ENCODE measurements around the gene ZNF524. TPM values are rescaled to one million over a fixed set of nuclear protein-coding genes. Genes with fewer than 3 reads are reported as not detected.
"Not testable (repeated sequence)": the region's sequence is repeated elsewhere in the genome, so short reads cannot be mapped to it uniquely, and the experiment has no call there.

Gene ZNF524
- total RNA-seq, 1 experiment from 2014 or later, result 5.5 TPM

DNA sequence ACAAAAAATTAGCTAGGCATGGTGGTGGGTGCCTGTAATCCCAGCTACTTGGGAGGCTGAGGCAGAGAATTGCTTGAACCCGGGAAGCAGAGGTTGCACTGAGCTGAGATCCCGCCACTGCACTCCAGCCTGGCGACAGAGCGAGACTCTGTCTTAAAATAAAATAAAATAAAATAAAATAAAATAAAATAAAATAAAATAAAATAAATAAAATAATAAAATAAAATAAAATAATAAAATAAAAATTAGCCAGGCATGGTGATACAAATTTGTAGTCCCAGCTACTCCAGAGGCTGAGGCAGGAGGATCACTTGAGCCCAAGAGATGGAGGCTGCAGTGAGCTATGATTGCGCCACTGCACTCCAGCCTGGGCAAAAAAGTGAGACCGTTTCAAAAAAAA lies 26.2 kb upstream of the ZNF524 start:
- DNase-seq (ENCODE audit: low spot score); H3K4me1 Mint-ChIP-seq; H3K27me3 Mint-ChIP-seq (ENCODE audit: low read depth); H3K4me3 Mint-ChIP-seq; ATAC-seq; H3K9me3 Mint-ChIP-seq; H3K27ac Mint-ChIP-seq: not testable (repeated sequence)
- ChIA-PET POLR2A (interaction anchor here (0.7 to 0.8 kb wide), 2 partner anchors 19 to 42 kb away, joined by 4 to 8 read pairs; no protein-coding TSS in a partner anchor), CTCF (interaction anchor here (0.6 to 1.2 kb wide), 5 partner anchors 16 to 136 kb away, joined by 3 read pairs; partner anchors contain the start of genes FIZ1 and ZNF784)
- H3K36me3 Mint-ChIP-seq, result peaks cover 13% of the 10 kb centered on the region
- TF ChIP-seq HMGA2 (CRISPR knock-in tag; IDR thresholded peaks at IDR 0.05), result peak; percentile 98

DNA sequence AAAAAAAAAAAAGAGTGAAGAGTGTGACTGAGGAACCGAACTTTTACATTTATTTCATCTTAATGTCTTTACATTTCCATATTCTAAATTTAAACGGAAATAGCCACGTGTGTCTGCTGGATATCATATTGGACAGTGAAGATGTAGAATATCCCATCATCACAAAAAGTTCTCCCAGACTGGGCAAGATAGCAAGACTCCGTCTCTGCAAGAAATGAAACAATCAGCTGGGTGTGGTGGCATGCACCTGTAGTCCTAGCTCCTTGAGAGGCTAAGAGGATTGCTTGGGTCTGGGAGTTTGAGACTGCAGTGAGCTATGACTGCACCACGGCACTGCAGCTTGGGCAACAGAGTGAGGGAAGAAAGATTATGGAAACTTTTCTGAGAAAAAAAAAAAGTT lies 23.3 kb upstream of the ZNF524 start:
- DNase-seq (ENCODE audit: low spot score) (no peak), ATAC-seq (no peak)
- H3K4me1 Mint-ChIP-seq, result peaks cover 5% of the 10 kb centered on the region
- peaks cover 13% of the 10 kb centered on the region for H3K36me3 Mint-ChIP-seq
- ChIA-PET CTCF (no interaction called here), POLR2A (no interaction called here)
- H3K9me3 Mint-ChIP-seq, result no peaks in the 10 kb centered on the region
- no peak overlapping the region for H3K27ac Mint-ChIP-seq
- no peak overlapping the region for H3K4me3 Mint-ChIP-seq
- TF ChIP-seq ZNF121 (CRISPR knock-in tag; IDR thresholded peaks at IDR 0.05), result peak; percentile 78
- TF ChIP-seq ZNF317 (CRISPR knock-in tag; IDR thresholded peaks at IDR 0.05; ENCODE audit: borderline replicate concordance, low read depth), result no peak
- no peaks in the 10 kb centered on the region; the same call in 1 of the 2 replicates for H3K27me3 Mint-ChIP-seq (ENCODE audit: low read depth)

DNA sequence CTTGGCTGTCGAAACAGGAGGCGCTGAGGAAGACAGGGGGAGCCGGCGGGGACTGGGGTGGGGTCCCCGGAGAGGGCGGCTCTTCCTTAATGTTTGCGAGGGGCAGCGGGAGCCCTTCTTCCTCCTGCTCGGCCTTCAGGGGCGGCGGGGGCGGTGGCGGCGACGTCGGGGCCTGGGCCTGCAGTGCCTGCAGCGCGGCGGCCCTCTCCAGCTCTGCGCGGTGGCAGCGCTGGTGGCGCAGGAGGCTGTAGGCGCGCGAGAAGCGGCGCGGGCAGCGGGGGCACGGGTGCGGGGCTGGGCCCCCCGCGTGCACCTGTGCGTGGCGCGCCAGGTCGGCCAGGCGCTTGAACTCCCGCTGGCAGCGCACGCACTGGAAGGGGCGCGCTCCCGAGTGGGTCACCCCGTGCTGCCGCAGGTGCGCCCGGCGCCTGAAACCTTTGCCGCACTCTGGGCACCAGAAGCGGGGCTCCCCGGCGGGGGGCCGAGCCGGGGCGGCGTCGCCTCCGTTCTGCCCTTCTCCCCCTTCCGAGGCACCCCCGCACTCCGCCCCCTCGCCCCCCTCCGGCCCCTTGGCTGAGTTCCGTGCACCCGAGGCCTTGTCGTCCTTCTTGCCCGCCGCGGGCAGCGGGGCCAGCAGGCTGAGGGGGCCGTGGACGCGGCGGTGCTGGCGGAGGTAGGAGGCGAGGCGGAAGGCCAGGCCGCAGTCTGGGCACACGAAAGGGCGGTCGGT lies 21.9 kb upstream of the ZNF524 start:
- POLR2A ChIA-PET, result no interaction called here
- H3K27ac Mint-ChIP-seq, result no peak overlapping the region

DNA sequence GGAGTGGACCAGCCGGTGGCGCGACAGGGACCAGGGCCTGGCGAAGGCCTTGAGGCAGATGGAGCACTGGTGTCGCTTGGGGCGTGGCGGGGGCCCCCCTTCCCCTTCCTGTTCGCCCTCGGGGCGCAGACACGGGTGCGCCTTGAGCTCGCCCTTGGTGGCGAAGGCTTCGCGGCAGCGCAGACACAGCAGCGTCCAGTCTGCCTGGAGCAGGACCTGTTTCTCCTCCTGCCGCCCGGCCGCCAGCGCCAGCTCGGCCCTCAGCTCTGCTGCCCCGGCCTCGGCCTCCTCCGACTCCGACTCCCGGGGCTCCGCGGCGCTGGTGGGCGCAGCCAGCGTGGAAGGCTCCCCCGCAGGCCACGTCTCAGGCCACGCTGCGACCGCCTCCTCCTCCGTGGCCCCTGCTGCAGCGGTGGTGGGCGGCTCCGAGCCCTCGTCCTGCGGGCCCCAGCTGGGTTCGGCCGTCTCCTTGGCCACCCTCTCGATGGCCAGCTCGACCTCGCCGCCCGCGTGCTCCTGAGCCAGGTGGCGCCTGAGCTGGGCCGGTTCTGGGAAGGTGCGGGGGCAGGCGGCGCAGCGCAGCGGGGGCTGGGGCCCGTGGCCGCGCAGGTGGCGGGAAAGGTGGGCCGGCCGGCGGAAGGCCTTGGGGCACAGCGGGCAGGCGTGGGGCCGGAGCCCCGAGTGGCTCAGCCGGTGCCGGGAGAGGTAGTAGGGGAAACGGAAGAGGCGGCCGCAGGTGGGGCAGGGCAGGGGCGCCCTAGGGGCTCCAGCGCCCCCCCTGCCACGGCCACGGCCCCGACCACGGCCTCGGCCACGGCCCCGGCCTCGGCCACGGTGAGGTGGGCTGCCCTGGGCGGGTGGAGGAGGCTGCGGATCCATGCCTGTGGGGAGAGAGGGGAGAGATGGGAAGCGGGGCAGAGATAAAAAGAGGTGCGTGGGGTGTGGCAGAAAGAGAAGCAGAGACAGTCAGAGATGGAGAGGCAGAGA lies 21.0 kb upstream of the ZNF524 start:
- ATAC-seq (no peak), DNase-seq (ENCODE audit: low spot score) (no peak)
- peak overlapping the region; percentile 86 for H3K4me3 Mint-ChIP-seq
- peaks cover 13% of the 10 kb centered on the region for H3K36me3 Mint-ChIP-seq
- H3K27ac Mint-ChIP-seq, result peak overlapping the region; percentile 71
- peaks cover 4% of the 10 kb centered on the region; the same call in 1 of the 2 replicates for H3K27me3 Mint-ChIP-seq (ENCODE audit: low read depth)
- no peaks in the 10 kb centered on the region for H3K9me3 Mint-ChIP-seq
- peaks cover 5% of the 10 kb centered on the region for H3K4me1 Mint-ChIP-seq
- ChIA-PET CTCF (no interaction called here), POLR2A (no interaction called here)
- TF ChIP-seq, protein P1, sequence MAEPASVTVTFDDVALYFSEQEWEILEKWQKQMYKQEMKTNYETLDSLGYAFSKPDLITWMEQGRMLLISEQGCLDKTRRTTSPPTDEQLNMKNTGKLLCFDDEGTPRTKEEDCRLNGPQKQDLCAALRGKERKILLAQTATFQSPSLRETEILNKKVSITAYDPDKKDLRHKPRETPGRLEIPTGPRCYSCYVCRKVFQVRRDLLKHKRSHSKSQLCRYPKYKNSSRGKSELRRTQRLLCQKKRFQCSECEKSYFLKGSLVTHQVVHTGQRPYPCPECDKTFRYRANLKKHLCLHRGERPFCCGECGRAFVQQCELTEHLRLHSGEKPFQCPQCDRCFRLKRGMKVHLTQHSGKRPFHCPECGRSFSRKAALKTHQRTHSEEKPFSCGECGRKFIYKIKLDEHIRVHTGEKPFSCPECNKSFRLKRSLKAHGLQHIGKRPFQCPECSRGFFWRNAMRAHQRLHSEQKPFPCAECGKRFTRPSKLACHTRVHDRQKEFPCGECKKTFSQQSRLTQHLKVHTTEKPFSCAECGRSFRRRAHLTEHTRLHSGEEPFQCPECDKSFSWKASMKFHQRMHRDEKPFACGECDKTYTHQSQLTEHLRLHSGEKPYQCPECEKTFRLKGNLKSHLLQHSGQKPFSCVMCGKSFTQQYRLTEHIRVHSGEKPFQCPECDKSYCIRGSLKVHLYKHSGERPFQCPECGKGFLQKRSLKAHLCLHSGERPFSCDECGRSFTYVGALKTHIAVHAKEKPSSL (CRISPR knock-in tag; conservative IDR thresholded peaks at IDR 0.05), result no peak
- TF ChIP-seq, protein P2, sequence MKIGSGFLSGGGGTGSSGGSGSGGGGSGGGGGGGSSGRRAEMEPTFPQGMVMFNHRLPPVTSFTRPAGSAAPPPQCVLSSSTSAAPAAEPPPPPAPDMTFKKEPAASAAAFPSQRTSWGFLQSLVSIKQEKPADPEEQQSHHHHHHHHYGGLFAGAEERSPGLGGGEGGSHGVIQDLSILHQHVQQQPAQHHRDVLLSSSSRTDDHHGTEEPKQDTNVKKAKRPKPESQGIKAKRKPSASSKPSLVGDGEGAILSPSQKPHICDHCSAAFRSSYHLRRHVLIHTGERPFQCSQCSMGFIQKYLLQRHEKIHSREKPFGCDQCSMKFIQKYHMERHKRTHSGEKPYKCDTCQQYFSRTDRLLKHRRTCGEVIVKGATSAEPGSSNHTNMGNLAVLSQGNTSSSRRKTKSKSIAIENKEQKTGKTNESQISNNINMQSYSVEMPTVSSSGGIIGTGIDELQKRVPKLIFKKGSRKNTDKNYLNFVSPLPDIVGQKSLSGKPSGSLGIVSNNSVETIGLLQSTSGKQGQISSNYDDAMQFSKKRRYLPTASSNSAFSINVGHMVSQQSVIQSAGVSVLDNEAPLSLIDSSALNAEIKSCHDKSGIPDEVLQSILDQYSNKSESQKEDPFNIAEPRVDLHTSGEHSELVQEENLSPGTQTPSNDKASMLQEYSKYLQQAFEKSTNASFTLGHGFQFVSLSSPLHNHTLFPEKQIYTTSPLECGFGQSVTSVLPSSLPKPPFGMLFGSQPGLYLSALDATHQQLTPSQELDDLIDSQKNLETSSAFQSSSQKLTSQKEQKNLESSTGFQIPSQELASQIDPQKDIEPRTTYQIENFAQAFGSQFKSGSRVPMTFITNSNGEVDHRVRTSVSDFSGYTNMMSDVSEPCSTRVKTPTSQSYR (CRISPR knock-in tag; IDR thresholded peaks at IDR 0.05), result no peak
- TF ChIP-seq, protein P3, sequence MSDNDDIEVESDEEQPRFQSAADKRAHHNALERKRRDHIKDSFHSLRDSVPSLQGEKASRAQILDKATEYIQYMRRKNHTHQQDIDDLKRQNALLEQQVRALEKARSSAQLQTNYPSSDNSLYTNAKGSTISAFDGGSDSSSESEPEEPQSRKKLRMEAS (CRISPR knock-in tag; IDR thresholded peaks at IDR 0.05), result no peak
- TF ChIP-seq, protein P4, sequence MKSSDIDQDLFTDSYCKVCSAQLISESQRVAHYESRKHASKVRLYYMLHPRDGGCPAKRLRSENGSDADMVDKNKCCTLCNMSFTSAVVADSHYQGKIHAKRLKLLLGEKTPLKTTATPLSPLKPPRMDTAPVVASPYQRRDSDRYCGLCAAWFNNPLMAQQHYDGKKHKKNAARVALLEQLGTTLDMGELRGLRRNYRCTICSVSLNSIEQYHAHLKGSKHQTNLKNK (CRISPR knock-in tag; IDR thresholded peaks at IDR 0.05), result no peak
- TF ChIP-seq, protein P5, sequence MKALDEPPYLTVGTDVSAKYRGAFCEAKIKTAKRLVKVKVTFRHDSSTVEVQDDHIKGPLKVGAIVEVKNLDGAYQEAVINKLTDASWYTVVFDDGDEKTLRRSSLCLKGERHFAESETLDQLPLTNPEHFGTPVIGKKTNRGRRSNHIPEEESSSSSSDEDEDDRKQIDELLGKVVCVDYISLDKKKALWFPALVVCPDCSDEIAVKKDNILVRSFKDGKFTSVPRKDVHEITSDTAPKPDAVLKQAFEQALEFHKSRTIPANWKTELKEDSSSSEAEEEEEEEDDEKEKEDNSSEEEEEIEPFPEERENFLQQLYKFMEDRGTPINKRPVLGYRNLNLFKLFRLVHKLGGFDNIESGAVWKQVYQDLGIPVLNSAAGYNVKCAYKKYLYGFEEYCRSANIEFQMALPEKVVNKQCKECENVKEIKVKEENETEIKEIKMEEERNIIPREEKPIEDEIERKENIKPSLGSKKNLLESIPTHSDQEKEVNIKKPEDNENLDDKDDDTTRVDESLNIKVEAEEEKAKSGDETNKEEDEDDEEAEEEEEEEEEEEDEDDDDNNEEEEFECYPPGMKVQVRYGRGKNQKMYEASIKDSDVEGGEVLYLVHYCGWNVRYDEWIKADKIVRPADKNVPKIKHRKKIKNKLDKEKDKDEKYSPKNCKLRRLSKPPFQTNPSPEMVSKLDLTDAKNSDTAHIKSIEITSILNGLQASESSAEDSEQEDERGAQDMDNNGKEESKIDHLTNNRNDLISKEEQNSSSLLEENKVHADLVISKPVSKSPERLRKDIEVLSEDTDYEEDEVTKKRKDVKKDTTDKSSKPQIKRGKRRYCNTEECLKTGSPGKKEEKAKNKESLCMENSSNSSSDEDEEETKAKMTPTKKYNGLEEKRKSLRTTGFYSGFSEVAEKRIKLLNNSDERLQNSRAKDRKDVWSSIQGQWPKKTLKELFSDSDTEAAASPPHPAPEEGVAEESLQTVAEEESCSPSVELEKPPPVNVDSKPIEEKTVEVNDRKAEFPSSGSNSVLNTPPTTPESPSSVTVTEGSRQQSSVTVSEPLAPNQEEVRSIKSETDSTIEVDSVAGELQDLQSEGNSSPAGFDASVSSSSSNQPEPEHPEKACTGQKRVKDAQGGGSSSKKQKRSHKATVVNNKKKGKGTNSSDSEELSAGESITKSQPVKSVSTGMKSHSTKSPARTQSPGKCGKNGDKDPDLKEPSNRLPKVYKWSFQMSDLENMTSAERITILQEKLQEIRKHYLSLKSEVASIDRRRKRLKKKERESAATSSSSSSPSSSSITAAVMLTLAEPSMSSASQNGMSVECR (CRISPR knock-in tag; IDR thresholded peaks at IDR 0.05; ENCODE audit: borderline replicate concordance), result no peak
- no peak for TF ChIP-seq MXD4 (CRISPR knock-in tag; IDR thresholded peaks at IDR 0.05; ENCODE audit: borderline replicate concordance)
- no peak for TF ChIP-seq SP1 (CRISPR knock-in tag; conservative IDR thresholded peaks at IDR 0.05)
- TF ChIP-seq GRHL2 (CRISPR knock-in tag; IDR thresholded peaks at IDR 0.05; ENCODE audit: insufficient replicate concordance, severe bottlenecking), result no peak
- TF ChIP-seq, protein P6, sequence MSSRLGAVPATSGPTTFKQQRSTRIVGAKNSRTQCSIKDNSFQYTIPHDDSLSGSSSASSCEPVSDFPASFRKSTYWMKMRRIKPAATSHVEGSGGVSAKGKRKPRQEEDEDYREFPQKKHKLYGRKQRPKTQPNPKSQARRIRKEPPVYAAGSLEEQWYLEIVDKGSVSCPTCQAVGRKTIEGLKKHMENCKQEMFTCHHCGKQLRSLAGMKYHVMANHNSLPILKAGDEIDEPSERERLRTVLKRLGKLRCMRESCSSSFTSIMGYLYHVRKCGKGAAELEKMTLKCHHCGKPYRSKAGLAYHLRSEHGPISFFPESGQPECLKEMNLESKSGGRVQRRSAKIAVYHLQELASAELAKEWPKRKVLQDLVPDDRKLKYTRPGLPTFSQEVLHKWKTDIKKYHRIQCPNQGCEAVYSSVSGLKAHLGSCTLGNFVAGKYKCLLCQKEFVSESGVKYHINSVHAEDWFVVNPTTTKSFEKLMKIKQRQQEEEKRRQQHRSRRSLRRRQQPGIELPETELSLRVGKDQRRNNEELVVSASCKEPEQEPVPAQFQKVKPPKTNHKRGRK (CRISPR knock-in tag; IDR thresholded peaks at IDR 0.05; ENCODE audit: borderline replicate concordance), result no peak

More for the DNA sequence above, 21.9 kb upstream of the ZNF524 start:
- Mint-ChIP-seq H3K4me1 (peaks cover 5% of the 10 kb centered on the region), H3K27me3 (ENCODE audit: low read depth) (no peaks in the 10 kb centered on the region; the same call in 1 of the 2 replicates), H3K9me3 (no peaks in the 10 kb centered on the region), H3K36me3 (peaks cover 13% of the 10 kb centered on the region), H3K4me3 (no peak overlapping the region)
- CTCF ChIA-PET, result no interaction called here
- DNase-seq (ENCODE audit: low spot score) (no peak), ATAC-seq (no peak)
- no peak for TF ChIP-seq ZNF317 (CRISPR knock-in tag; IDR thresholded peaks at IDR 0.05; ENCODE audit: borderline replicate concordance, low read depth)

Measured in WTC11 (cell line).